ENCODE measurements around the gene MOSPD2. TPM values are rescaled to one million over a fixed set of nuclear protein-coding genes. Genes with fewer than 3 reads are reported as not detected.

The MOSPD2 gene
- total and polyA plus RNA-seq, 11 donors: 1.4 to 14.7 (median 5.2) TPM

DNA sequence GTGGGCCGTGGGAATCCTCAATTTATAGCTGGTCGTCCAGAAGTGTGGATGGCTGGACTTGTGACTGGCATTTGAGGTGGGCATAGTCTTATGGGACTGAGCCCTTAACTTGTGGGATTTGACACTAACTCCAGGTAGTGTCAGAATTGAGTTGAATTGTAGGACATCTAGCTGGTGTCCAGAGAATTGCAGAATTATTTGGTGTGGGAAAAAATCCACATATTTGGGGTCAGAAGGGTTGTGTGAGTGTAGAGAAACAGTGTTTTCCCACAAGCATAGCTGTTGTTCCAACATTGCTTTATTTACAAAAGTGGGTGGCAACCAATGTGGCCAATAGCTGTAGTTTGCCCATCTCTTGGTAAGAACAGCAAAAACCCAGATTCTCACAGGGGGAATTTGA lies 91.3 kb downstream of the MOSPD2 start:
- no peak for ATAC-seq

More for the DNA sequence above, 91.3 kb downstream of the MOSPD2 start:
- no peak overlapping the region for H3K4me3 ChIP-seq
- 45 to 80% (median 64%) methylated on average over 2 of the region's 2 CpGs for WGBS, 4 donors
- H3K27me3 ChIP-seq: peaks cover 0 to 6% (median 0%) of the 10 kb centered on the region in 9 donors
- intact Hi-C loops (cut with DNase I): no loop called here
- H3K4me1 ChIP-seq: no peaks in the 10 kb centered on the region
- no peaks in the 10 kb centered on the region for H3K36me3 ChIP-seq
- H3K27ac ChIP-seq: no peak overlapping the region
- H3K9me3 ChIP-seq: no peaks in the 10 kb centered on the region
- no peak for TF ChIP-seq POLR2A (IDR thresholded peaks at IDR 0.05)
- TF ChIP-seq, protein P1, sequence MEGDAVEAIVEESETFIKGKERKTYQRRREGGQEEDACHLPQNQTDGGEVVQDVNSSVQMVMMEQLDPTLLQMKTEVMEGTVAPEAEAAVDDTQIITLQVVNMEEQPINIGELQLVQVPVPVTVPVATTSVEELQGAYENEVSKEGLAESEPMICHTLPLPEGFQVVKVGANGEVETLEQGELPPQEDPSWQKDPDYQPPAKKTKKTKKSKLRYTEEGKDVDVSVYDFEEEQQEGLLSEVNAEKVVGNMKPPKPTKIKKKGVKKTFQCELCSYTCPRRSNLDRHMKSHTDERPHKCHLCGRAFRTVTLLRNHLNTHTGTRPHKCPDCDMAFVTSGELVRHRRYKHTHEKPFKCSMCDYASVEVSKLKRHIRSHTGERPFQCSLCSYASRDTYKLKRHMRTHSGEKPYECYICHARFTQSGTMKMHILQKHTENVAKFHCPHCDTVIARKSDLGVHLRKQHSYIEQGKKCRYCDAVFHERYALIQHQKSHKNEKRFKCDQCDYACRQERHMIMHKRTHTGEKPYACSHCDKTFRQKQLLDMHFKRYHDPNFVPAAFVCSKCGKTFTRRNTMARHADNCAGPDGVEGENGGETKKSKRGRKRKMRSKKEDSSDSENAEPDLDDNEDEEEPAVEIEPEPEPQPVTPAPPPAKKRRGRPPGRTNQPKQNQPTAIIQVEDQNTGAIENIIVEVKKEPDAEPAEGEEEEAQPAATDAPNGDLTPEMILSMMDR (IDR thresholded peaks at IDR 0.05): peak in 3 of 12 donors; percentile 3 to 15 (median 11)
- DNase-seq: no peak

Other genes with a start within 250 kb of the MOSPD2 start
- gene FANCB, start 352 bp upstream of the MOSPD2 start, total RNA-seq: 1 to 10 TPM in 3 of 9 donors, under 1 TPM in 6; 0.16 to 1.6 (median 0.44) TPM
- under 1 TPM; 0.11 to 0.28 TPM for gene FANCB, start 352 bp upstream of the MOSPD2 start, polyA plus RNA-seq